Skin epidermis (tissue), 12 donors: ENCODE results near the gene KRT31.
"Not testable (repeated sequence)": the region's sequence is repeated elsewhere in the genome, so short reads cannot be mapped to it uniquely, and the experiment has no call there.

Experiments used
- H3K27ac ChIP-seq, 21 experiments: fragments of 200-600 bp; sonication (generic) in 11 of 21; one replicate each; pipeline ENCODE4 v1.5.0; 2020; ENCODE audit warnings: mild to moderate bottlenecking in 3 of 21, inconsistent platforms in 2 of 21, moderate library complexity in 2 of 21
- H3K4me3 ChIP-seq, 7 experiments: fragments of 200-600 bp; sonication (generic) in 2 of 7; one replicate each; pipeline ENCODE4 v1.5.0; 2020; ENCODE audit warnings: inconsistent platforms in 2 of 7, mild to moderate bottlenecking in 2 of 7, moderate library complexity in 1 of 7

Gene KRT31

GRCh38 chr17:41351177-41351576 is 46.2 kb downstream of the KRT31 start:
- H3K4me3 ChIP-seq, result no peak overlapping the region
- H3K27ac ChIP-seq, result no peak overlapping the region

GRCh38 chr17:41350381-41350878 is 47.0 kb downstream of the KRT31 start, which contains the start of gene KRT33A:
Gene KRT33A, minus strand, starts transcription at chr17:41350828. Its CDS starts 61 bp downstream, at chr17:41350767.
- H3K27ac ChIP-seq, H3K4me3 ChIP-seq: not testable (repeated sequence)

GRCh38 chr17:41347869-41348760 is 49.3 kb downstream of the KRT31 start:
- H3K4me3 ChIP-seq, result no peak overlapping the region
- peak overlapping the region in 3 of 21 experiments; percentile 6 to 47 (median 33) for H3K27ac ChIP-seq

- not testable (repeated sequence) for H3K4me3 ChIP-seq, H3K27ac ChIP-seq
Observed at GRCh38 chr17:41346421-41346820, 51.0 kb downstream of the KRT31 start.

GRCh38 chr17:41345992-41346391 is 51.4 kb downstream of the KRT31 start:
- H3K4me3 ChIP-seq, result no peak overlapping the region
- no peak overlapping the region for H3K27ac ChIP-seq
